HG02610 (cell line): ENCODE measurements around the gene ABCA2.

Experiments used
- ATAC-seq: cut with Tn5 transposase; IDR thresholded peaks from one replicate; pipeline ENCODE4 v1.9.1; 2021; ENCODE audit warnings: mild to moderate bottlenecking, moderate library complexity; ENCODE audit not compliant: unreplicated experiment

Gene ABCA2

DNA sequence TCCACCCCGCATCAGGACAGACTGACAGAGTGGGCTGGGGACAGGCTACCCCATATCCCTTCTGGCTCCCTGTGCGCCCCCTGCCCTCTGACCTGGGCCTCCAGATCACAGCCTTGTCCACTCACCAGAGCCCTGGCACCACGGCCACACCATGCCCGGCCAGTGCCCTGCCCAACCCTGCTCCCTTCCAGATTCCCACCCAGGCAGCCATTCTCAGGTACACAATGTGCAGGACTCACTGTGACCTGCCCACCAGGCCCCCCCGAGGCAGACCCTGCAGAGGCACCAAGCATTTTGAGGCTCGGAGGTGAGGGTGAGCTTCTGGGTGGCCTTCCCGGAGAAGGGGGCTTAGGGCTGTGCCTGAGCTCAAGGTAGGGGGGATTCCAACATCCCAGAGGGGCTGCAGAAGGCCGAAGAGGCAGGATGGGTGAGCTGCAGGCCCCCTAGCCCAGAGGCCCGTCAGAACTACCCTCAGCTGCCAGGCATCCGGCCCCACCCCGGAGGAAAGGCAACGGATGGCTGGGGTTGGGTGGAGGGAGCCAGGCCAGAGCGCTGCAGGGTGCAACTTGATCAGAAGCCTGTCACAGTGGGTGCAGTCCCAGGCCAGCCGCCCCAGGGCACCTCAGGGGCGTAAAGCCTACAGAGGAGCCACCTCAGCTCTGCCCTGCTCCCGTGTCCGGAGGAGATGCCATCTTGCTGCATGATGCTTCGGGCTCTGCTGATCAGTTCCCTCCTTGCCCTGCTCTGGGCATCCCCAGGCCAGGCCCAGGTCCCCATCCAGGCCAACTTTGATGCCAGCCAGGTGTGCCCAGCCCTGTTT, 45.6 kb downstream of the ABCA2 start, which contains the start of gene LCNL1:
Gene LCNL1, plus strand, starts transcription at position 762 of the 820 bp plus-strand sequence. CDS start 594 bp downstream, outside the sequence.
- ATAC-seq, result no peak

DNA sequence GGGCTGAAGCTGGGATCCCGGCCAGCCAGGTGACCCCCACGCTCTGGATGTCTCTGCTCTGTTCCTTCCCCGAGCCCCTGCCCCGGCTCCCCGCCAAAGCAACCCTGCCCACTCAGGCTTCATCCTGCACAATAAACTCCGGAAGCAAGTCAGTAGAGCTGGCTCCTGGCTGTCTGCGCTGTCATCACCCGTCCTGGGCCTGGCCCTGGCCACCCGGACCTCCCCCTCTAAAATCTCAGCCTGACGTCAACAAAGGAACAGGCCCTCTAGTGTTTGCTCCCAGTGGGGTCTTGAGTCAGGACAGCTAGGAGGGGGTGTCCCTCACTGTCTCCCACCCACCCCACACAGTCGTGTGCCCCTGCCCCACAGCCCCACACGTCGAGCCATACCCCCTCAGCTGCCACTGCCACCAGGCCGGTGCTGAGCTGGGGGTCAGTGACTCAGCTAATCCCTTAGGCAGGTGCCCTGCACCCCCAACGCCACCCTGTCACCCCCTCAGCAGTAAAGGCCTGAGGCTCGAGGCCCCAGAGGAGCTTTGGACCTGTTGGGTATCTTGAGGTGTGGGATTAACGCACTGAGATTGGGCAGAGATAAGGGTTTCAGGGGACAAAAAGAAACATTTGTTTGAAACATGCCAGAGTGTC, 46.3 kb downstream of the ABCA2 start:
- no peak for ATAC-seq

DNA sequence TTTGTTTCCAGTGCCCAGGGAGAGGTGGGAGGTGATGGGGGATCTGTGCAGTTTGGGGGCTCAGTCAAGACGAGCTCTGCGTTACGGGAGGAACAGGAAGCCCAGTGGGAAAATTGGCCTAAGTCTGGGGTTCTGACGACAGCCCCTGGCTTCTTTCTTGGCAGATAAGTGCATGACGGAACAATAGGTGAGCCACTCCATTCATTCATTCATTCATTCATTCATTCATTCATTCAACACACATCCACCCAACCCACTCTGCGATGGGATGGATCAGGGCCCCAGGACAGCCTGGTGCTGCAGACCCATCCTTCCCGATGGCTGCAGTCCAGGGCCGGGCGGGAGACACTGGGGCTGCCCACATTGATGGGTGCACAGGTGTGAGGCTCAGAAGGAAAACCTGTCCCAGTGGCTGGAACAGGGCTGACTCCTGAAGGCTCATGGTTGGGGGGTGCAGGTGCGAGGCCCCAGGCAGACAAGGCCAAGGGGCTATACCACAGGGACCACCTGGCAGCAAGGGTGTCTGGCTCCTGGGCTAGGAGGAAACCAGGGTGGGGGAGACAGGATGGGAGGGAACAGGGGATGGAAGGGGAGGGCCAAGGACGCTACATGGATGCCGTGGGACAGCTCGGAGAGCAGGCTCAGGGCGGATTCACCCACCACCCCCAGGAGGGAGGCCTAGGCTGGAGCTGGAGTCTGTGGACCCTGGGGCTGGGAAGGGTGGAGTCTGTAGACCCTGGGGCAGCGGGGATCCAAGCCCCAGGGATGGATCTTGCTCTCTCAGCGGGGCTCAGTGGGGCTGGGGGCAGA, 47.2 kb downstream of the ABCA2 start:
- no peak for ATAC-seq

DNA sequence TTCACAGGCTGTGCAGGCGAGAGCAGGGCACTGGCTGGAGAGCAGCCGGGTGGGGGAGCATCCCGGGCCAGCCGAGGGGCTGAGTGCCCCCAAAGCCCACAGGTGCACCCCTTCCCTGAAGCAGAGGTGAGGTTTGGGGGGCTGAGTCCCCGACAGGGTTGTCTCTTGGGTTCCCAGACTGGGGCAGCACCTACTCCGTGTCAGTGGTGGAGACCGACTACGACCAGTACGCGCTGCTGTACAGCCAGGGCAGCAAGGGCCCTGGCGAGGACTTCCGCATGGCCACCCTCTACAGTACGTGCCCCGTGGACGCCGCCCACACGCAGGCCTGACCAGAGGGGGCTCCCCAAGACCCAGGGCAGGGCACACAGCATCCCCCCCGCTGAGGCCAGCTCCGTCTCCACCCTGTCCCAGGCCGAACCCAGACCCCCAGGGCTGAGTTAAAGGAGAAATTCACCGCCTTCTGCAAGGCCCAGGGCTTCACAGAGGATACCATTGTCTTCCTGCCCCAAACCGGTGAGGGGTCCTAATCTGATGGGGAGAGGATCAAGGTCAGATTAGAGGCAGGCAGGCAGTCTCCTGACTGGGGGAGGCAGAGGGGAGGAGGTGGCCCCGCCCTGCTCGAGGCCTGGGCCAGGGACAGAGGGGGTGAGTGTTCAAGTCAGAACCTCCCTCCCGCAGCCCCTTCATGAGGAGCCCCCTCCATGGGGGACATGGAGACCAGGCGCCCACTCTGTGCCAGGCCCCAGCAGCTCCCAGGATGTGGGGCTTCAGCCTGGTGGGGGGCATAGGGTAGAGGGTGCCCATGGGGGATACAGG, 48.1 kb downstream of the ABCA2 start:
- ATAC-seq, result no peak

DNA sequence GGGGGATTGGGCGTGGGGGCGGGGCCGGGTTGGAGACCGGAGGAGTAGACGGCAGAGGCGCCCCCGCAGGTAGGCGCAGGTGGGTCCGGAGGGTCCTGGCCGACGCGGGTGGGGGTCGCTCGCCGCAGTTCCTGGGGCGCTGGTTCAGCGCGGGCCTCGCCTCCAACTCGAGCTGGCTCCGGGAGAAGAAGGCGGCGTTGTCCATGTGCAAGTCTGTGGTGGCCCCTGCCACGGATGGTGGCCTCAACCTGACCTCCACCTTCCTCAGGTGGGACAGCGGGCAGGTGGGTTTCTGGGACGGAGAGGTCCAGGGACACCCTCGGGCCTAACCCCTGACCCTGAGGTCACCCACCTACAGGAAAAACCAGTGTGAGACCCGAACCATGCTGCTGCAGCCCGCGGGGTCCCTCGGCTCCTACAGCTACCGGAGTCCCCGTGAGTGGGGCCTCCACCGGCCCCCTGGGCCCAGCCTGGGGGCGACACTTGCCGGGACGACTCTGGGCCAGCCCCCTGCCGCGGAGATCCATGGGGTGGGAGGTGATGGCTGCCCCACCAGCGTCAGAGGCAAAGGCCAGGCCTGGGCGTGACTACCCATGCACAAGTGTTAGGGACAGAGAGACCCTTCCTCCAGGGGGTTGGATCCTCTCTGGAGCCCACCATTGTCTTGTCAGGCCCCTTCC, 49.0 kb downstream of the ABCA2 start:
- no peak for ATAC-seq

DNA sequence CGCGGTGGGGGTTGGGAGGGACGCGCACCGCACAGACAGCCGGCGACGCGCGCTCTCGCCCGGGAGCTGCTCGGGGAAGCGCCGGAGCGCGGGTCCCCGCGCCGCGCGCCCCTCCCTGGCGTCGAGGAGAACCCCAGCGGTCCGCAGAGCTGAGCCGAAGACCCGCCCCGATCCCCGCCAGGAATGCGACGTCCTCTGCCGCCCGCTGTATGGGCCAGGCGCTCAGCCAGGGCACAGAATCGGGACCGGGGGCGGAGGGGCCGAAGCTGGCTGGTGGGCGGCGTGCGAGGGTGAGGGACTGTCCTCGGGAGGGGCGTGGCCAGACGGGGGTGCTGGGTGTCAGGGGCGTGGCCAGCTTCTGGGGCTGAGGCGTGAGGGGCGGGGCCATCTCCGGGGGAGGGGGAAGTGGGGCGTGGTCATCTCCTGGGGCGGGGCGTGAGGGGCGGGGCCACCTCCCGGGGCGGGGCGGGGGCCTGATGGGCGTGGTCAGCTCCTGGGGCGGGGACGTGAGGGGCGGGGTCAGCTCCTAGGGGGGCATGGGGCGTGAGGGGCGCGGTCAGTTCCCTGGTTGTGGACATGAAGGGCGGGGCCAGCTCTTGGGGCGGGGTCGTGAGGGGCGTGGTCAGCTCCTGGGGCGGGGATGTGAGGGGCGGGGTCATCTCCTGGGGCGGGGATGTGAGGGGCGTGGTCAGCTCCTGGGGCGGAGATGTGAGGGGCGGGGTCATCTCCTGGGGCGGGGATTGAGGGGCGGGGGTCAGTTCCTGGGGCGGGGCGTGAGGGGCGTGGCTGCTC, 49.8 kb downstream of the ABCA2 start:
- no peak for ATAC-seq

DNA sequence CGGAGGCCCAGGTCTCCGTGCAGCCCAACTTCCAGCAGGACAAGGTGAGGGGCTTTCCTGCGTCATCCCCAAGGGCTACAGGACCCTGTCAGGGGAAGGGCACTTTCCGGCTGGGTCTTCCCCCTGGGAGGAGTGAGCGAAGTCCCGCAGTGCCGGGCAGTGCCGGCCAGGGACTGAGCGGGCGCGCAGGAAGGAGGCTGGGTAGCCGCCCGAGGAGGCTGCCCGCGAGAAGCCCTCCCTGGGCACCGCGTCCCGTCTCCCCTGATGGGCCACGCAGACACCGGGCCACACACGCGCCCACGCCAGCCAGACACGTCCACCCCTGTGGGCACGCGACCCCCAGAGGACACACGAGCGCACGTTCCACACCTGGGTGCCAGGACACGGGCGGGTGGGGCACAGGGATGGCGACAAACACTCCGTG, 50.4 kb downstream of the ABCA2 start:
- ATAC-seq, result no peak

DNA sequence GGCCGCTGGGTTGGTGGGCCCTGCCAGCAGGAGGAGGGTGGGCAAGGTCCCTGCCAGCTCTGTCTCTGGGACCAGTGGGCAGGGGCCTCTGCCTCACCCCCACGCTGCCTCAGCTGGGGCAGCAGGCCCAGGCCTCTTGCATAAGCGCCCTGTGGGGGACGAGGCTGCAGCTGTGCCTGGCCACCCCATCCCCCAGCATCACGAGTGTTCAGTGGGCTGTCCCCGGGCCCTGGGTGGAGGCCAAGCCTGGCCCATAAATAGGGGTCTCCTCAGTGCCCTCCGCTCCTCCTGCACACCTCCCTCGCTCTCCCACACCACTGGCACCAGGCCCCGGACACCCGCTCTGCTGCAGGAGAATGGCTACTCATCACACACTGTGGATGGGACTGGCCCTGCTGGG, 50.8 kb downstream of the ABCA2 start, which contains the start of gene PTGDS:
Gene PTGDS, plus strand, starts transcription at position 282 of the 400 bp plus-strand sequence. Its CDS starts 75 bp downstream, at position 357.
- ATAC-seq, result no peak

DNA sequence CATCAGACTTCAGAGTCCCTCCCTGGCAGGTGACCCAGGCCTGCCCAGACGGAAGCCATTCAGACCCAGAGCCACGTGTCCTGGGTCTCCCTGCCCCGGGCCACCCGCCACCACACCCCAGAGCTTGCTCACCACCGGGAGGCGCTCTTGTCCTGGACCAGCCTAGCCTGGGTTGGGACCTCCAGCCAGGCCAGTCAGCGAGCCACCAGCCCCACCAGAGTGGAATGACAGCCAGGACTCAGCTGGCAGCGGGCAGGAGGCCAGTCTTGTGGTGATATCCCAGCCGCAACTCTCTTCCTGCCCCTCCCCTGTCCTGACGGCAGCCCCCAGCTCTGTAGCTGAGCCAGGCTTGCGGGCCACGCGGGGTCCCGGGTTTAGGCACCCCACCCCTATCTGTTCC, 52.4 kb downstream of the ABCA2 start:
- no peak for ATAC-seq

DNA sequence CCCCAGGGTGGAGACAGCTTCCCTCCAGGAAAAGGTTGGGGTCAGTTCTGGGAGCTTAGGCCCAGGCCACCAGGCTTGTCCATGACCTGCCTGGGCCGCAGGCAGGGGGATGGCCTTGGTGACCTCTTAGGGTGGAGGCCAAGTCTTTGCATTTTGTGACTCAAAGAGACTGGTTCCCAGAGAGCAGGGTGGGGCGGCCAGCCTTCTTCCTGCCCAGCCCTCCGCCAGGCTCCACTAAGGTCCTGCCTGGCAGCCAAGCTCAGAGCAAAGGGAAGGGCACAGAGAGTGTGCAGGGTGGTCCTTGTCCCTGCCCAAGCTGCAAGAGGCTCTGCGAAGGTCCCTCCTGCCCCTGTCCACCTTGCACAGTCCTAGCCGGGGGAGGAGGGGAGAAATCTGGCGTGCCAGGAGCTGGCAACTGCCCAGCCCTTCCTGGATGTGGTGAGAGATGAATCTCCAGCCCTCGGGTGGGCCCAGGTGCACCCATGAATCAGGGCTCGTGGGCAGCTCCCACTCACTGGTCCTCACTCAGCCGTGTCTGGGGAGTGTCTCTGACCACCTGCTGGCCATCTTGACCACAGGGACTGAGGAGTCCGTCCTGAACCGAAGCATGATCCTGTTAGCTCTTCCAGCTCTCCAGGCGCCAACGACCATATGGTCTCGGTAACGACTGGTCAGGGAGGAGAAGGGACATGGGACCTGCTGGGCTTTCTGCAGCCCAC, 53.1 kb downstream of the ABCA2 start:
- no peak for ATAC-seq

DNA sequence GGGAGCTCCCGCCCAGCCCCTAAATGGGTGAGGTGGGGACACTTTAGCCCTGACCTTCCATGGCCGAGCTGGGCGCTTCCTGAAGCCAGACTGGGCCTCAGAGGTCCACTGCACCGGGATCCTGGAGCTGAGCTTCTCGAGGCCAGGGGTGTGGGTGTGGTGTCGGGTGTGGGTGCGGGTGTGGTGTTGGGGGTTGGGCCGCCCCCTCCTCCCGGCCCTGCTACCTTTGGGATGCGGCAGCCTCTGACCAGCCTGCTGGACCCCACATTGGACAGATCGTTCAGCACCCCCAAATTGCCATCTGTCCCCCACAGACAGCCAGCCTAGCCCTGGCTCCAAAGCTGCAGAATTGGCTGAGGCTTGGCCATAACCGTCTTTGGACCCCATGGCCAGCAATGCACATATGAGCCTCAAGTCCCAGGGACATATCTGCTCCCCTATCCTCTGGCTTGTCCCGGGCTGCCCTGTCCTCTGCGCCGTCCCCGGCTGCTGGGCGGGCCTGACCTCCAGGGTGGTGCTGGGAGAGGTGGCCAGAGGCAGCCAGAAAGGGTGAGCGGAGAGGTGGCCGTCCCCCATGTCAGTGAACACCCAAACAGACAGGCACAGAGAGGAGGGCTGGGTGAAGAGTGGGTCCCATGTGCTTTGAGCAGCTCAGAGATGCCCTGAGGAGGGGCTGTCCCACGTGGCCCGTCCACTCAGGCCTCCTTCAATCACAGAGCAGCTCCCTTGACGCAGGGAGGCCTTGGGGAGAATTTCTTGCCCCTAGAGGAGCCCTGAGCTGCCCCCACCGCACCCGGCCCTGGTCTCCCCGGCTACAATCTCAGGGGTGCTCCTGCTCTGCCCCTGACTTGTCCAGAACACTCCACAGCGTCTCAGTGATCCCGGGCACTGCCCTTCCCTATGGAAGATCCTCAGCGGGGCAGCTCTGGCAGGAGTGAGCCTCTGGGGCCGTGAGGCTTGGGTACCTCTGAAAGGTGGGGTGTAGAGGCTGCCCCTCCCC, 54.1 kb downstream of the ABCA2 start:
- no peak for ATAC-seq

DNA sequence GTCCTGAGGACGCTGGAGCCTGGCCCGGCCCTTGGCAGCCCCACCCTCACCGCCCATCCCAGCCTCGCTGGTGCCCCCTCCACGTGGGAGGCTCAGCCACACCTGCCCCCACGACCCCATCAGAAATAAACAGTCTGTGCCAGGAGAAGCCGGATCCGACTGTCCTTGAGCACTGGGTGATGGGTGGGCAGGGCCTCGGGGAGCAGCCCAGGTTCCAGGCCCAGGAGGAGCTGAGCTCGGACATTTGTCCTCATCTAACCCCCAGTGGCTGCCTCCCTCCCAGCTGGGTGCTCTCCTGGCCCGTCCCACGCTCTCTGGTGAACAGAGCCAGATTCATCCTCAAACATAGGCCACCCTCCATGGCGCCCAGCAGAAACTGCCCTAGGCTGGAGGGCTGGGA, 55.3 kb downstream of the ABCA2 start:
- no peak for ATAC-seq

DNA sequence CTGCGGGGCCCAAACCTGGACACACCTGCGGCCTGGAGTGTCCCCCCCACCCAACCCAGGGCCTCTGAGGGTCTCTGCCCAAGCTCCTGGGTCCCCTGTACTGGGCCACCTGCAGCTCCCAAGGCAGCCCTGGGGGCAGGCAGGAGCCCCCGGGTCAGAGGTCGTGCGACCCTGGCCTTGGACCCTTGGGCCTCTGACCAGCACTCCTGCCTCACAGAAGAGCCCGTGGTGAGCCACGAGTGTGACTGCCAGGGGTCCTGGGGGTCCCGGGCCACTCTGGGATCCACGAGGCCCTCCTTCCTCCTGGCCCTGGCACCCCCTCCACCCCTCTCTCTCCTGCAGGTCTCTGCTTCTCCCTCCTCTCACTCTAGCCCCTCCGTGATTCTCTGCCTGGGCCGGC, 55.7 kb downstream of the ABCA2 start:
- ATAC-seq, result no peak

DNA sequence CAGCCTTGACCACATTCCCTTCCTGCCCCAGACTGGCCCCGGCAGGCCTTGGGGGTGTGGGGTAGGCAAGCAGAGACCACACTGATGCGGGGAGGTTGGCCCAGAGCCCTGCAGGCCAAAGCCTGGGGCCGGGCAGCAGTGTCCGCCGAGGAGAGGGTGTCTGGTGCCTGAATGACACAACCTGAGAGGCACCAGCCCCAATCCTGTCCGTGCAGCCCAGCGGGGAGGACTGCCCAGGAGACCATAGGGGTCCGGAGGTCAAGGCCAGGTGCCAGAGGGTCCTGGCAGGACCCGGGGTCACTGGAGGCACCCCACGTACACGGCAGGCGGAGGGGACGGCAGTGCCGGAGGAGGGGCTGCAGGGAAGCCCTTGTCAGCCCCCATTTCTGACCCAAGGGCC, 56.3 kb downstream of the ABCA2 start:
- ATAC-seq, result no peak

DNA sequence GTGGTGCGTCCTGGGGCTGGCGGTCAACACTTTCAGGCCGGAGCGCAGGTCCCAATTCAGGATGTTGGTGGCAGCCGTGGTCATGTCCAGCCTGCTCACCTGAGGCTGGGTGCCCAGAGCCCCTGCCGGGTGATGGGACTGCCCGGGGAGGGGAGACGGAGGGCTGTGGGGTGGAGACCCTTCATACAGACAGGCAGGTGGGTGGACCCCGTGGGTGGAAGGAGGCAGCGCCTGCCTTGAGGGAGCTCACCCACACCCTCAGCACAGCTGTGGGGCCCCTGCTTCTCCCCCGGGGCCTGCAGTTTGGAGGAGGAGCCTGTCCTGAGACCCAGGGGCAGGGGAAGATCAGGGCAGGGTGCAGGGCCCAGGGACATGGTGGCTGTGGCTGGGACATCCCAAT, 57.7 kb downstream of the ABCA2 start:
- ATAC-seq, result no peak

DNA sequence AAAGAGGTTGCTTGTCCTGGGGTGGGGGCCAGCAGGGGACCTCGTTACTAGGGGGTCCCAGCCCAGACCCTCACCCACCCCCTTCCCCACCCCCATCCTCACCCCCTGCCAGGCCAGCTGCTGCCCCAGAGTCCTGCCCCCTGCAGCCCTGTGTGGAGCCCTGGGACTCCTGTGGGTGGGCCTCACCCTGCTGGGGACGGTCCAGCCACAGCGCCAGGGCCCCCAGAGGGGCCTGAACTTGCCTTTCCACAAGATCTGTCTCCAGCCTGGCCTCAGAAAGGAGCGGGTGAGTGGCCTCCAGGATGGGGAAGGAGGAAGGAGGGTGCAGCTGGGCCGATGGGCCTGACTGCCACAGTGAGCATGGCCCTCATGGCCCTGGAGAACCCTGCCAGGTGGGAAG, 58.3 kb downstream of the ABCA2 start:
- ATAC-seq, result no peak

DNA sequence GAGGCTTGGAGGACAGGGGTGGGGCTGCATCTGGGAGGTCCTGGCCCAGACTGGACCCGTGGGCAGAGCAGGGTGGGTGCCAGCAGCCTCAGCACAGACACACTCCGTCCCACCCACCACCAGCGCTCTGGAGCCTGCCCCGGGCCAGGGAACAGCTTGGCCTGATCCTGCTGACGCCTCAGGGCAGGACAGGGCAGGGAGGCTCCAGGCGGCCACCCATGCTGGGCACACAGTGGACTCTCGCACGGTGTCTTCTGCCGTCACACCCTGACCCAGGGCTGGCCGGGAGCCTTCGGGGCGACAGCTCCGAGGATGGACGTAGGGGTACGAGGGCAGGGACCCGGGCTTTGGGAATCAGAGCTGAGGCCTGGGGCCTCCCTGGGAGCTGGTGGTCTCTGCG, 58.9 kb downstream of the ABCA2 start:
- ATAC-seq, result no peak
